Right hindlimb (tissue), 1 donor: ENCODE measurements around the gene PARD6G.

Experiments
- DNase-seq: peaks from one replicate; pipeline ENCODE4 v3.0.0-alpha.2; 2018

PARD6G gene

GRCh38 chr18:80189531-80189865, 57.8 kb downstream of the PARD6G start:
- DNase-seq: no peak

- no peak for DNase-seq
Observed at GRCh38 chr18:80188643-80189530, 58.4 kb downstream of the PARD6G start.

GRCh38 chr18:80187956-80188642, 59.2 kb downstream of the PARD6G start:
- DNase-seq: no peak

GRCh38 chr18:80185545-80185944, 61.8 kb downstream of the PARD6G start:
- DNase-seq: no peak

GRCh38 chr18:80184243-80184772, 63.0 kb downstream of the PARD6G start:
- no peak for DNase-seq

- DNase-seq: peak; percentile 44
Observed at GRCh38 chr18:80183273-80184050, 63.9 kb downstream of the PARD6G start.

GRCh38 chr18:80182855-80183254, 64.5 kb downstream of the PARD6G start:
- DNase-seq: no peak

GRCh38 chr18:80181642-80182461, 65.5 kb downstream of the PARD6G start:
- DNase-seq: no peak

GRCh38 chr18:80180778-80181564, 66.3 kb downstream of the PARD6G start:
- DNase-seq: no peak

- no peak for DNase-seq
Observed at GRCh38 chr18:80179857-80180558, 67.3 kb downstream of the PARD6G start.

- no peak for DNase-seq
Observed at GRCh38 chr18:80178935-80179818, 68.1 kb downstream of the PARD6G start.

GRCh38 chr18:80177128-80177527, 70.2 kb downstream of the PARD6G start:
- no peak for DNase-seq

GRCh38 chr18:80176334-80177073, 70.8 kb downstream of the PARD6G start:
- DNase-seq: no peak

- DNase-seq: no peak
Observed at GRCh38 chr18:80175451-80176204, 71.7 kb downstream of the PARD6G start.

GRCh38 chr18:80173060-80173459, 74.3 kb downstream of the PARD6G start:
- DNase-seq: no peak

GRCh38 chr18:80172056-80172455, 75.3 kb downstream of the PARD6G start:
- no peak for DNase-seq

- DNase-seq: peak; percentile 54
Observed at GRCh38 chr18:80171054-80171872, 76.1 kb downstream of the PARD6G start.
